HG02970 (cell line): ENCODE measurements around the gene GLCE.
"Not testable (repeated sequence)": the region's sequence is repeated elsewhere in the genome, so short reads cannot be mapped to it uniquely, and the experiment has no call there.

Experiments
- ATAC-seq: cut with Tn5 transposase; IDR thresholded peaks from one replicate; pipeline ENCODE4 v1.9.1; 2021; ENCODE audit warnings: mild to moderate bottlenecking, moderate library complexity, moderate number of reproducible peaks; ENCODE audit not compliant: unreplicated experiment, low FRiP score

Gene GLCE

GRCh38 chr15:69293741-69294615 is 133.5 kb downstream of the GLCE start:
- ATAC-seq: no peak

- ATAC-seq: no peak
Observed at GRCh38 chr15:69296606-69297005, 136.2 kb downstream of the GLCE start.

- no peak for ATAC-seq
Observed at GRCh38 chr15:69297642-69298353, 137.4 kb downstream of the GLCE start.

- no peak for ATAC-seq
Observed at GRCh38 chr15:69298354-69298696, 137.9 kb downstream of the GLCE start.

GRCh38 chr15:69298697-69299441 is 138.4 kb downstream of the GLCE start, which contains the start of gene PAQR5:
Gene PAQR5 (plus strand): TSS chr15:69298912. CDS start chr15:69360081, 61,169 bp downstream.
- ATAC-seq: no peak

- no peak for ATAC-seq
Observed at GRCh38 chr15:69299451-69299886, 139.0 kb downstream of the GLCE start.

GRCh38 chr15:69299943-69300588 is 139.6 kb downstream of the GLCE start:
- ATAC-seq: no peak

- ATAC-seq: not testable (repeated sequence)
Observed at GRCh38 chr15:69301101-69301500, 140.7 kb downstream of the GLCE start.

GRCh38 chr15:69302087-69302486 is 141.7 kb downstream of the GLCE start:
- not testable (repeated sequence) for ATAC-seq

GRCh38 chr15:69302929-69303328 is 142.5 kb downstream of the GLCE start:
- no peak for ATAC-seq

GRCh38 chr15:69303337-69304181 is 143.1 kb downstream of the GLCE start:
- ATAC-seq: no peak

GRCh38 chr15:69304182-69304545 is 143.7 kb downstream of the GLCE start:
- no peak for ATAC-seq

- no peak for ATAC-seq
Observed at GRCh38 chr15:69305204-69305931, 144.9 kb downstream of the GLCE start.

- no peak for ATAC-seq
Observed at GRCh38 chr15:69305933-69306568, 145.6 kb downstream of the GLCE start.

- ATAC-seq: no peak
Observed at GRCh38 chr15:69307939-69308338, 147.5 kb downstream of the GLCE start.

GRCh38 chr15:69308949-69309348 is 148.5 kb downstream of the GLCE start:
- ATAC-seq: no peak

GRCh38 chr15:69311319-69311721 is 150.9 kb downstream of the GLCE start:
- ATAC-seq: no peak

- no peak for ATAC-seq
Observed at GRCh38 chr15:69313432-69314000, 153.1 kb downstream of the GLCE start.
